Prostate gland (tissue), 2 donors: ENCODE results near the gene CRELD1.

Source experiments
- CTCF ChIP-seq, 4 experiments: fragments of 200-600 bp in 2 of 4; fragments of 450-650 bp in 2 of 4; sonication (generic) in 2 of 4; IDR thresholded peaks; 1 replicate in 3 of 4; 2 replicates in 1 of 4; pipeline ENCODE4 v1.5.1; 2016 to 2019; ENCODE audit warnings: antibody characterized with exemption in 4 of 4, mild to moderate bottlenecking in 2 of 4, moderate library complexity in 2 of 4
- POLR2A ChIP-seq: fragments of 450-650 bp; IDR thresholded peaks from one replicate; pipeline ENCODE4 v1.6.1; 2016; ENCODE audit warnings: antibody characterized with exemption, mild to moderate bottlenecking

- TF ChIP-seq CTCF (IDR thresholded peaks at IDR 0.05), result no peak
- no peak for TF ChIP-seq POLR2A
Measured at GRCh38 chr3:9888540-9888939, 45.1 kb upstream of the CRELD1 start.
